HEK293T (cell line): Measurements from ENCODE around the gene NPAS3.

Experiments used
- CTCF ChIA-PET: fragments of 350-600 bp; formaldehyde crosslinking; extraction: SDS; loops from one replicate; lab custom pipeline; 2021; ENCODE audit warnings: antibody characterized with exemption, inconsistent platforms; lab: Yijun Ruan, JAX
- POLR2A ChIA-PET: fragments of 350-600 bp; formaldehyde crosslinking; extraction: SDS; loops from one replicate; lab custom pipeline; 2020; ENCODE audit warnings: antibody characterized with exemption, inconsistent platforms; lab: Yijun Ruan, JAX
- DNase-seq: peaks from one replicate; pipeline ENCODE4 v3.0.0; 2012; ENCODE audit warnings: mixed read lengths; ENCODE audit errors: extremely low spot score
- ARNT ChIP-seq: fragments of 450-650 bp; IDR thresholded peaks from 2 replicates; pipeline ENCODE4 v1.6.1; 2017; ENCODE audit warnings: mild to moderate bottlenecking
- BHLHE40 ChIP-seq: fragments of 450-650 bp; IDR thresholded peaks from 2 replicates; pipeline ENCODE4 v1.6.1; 2016; ENCODE audit warnings: mild to moderate bottlenecking, moderate library complexity, borderline replicate concordance
- CTBP1 ChIP-seq: fragments of 450-650 bp; IDR thresholded peaks from 2 replicates; pipeline ENCODE4 v1.6.1; 2016; ENCODE audit warnings: borderline replicate concordance
- ELF4 ChIP-seq: fragments of 450-650 bp; IDR thresholded peaks from 2 replicates; pipeline ENCODE4 v1.6.1; 2017; ENCODE audit warnings: antibody characterized with exemption
- FOXA1 ChIP-seq: fragments of 450-650 bp; IDR thresholded peaks from 2 replicates; pipeline ENCODE4 v1.6.1; 2016; ENCODE audit warnings: mild to moderate bottlenecking
- FOXK2 ChIP-seq: fragments of 450-650 bp; IDR thresholded peaks from 2 replicates; pipeline ENCODE4 v1.6.1; 2016; ENCODE audit warnings: mild to moderate bottlenecking
- FOXM1 ChIP-seq: fragments of 450-650 bp; IDR thresholded peaks from 2 replicates; pipeline ENCODE4 v1.6.1; 2017; ENCODE audit warnings: mild to moderate bottlenecking, borderline replicate concordance
- HDGF ChIP-seq: fragments of 450-650 bp; IDR thresholded peaks from 2 replicates; pipeline ENCODE4 v1.6.1; 2017; ENCODE audit warnings: antibody characterized with exemption, borderline replicate concordance
- L3MBTL2 ChIP-seq: fragments of 450-650 bp; conservative IDR thresholded peaks from 2 replicates; pipeline ENCODE4 v1.6.1; 2016; ENCODE audit warnings: mild to moderate bottlenecking
- LEF1 ChIP-seq: fragments of 450-650 bp; IDR thresholded peaks from 2 replicates; pipeline ENCODE4 v1.6.1; 2017; ENCODE audit warnings: mild to moderate bottlenecking, borderline replicate concordance
- NFRKB ChIP-seq: fragments of 450-650 bp; IDR thresholded peaks from 2 replicates; pipeline ENCODE4 v1.6.1; 2016; ENCODE audit warnings: mild to moderate bottlenecking, moderate library complexity
- PKNOX1 ChIP-seq: fragments of 450-650 bp; IDR thresholded peaks from 2 replicates; pipeline ENCODE4 v1.6.1; 2016
- SP1 ChIP-seq: fragments of 450-650 bp; IDR thresholded peaks from 2 replicates; pipeline ENCODE4 v1.6.1; 2017
- SUZ12 ChIP-seq: fragments of 450-650 bp; IDR thresholded peaks from 2 replicates; pipeline ENCODE4 v1.6.1; 2016; ENCODE audit warnings: mild to moderate bottlenecking
- TARDBP ChIP-seq: fragments of 450-650 bp; IDR thresholded peaks from 2 replicates; pipeline ENCODE4 v1.6.1; 2016
- ZNF384 ChIP-seq: fragments of 450-650 bp; IDR thresholded peaks from 2 replicates; pipeline ENCODE4 v1.6.1; 2016

The NPAS3 gene

GRCh38 chr14:32905013-32905412 is 33.7 kb upstream of the NPAS3 start:
- TF ChIP-seq LEF1 (no peak), ZNF384 (no peak), CTBP1 (no peak), L3MBTL2 (no peak), HDGF (no peak), PKNOX1 (no peak), TARDBP (no peak), FOXM1 (no peak), ELF4 (no peak), SUZ12 (no peak), NFRKB (no peak), BHLHE40 (no peak), FOXK2 (no peak), ARNT (no peak)
- no peak for DNase-seq
- ChIA-PET CTCF (no interaction called here), POLR2A (no interaction called here)

GRCh38 chr14:32906672-32907071 is 32.0 kb upstream of the NPAS3 start:
- ChIA-PET CTCF (interaction anchor here (1.0 kb wide), 1 partner anchor 10 kb away, joined by 4 read pairs; no protein-coding TSS in a partner anchor), POLR2A (no interaction called here)
- TF ChIP-seq LEF1, result no peak
- no peak for DNase-seq

- CTCF ChIA-PET, result interaction anchor here (1.8 kb wide), 1 partner anchor 12 kb away, joined by 4 read pairs; no protein-coding TSS in a partner anchor
- DNase-seq, result no peak
- TF ChIP-seq LEF1, result no peak
- no peak for TF ChIP-seq SP1
- TF ChIP-seq CTBP1, result no peak
- no peak for TF ChIP-seq L3MBTL2
- TF ChIP-seq FOXM1, result no peak
- no peak for TF ChIP-seq FOXK2
- no peak for TF ChIP-seq BHLHE40
- no peak for TF ChIP-seq HDGF
- TF ChIP-seq ELF4, result no peak
- TF ChIP-seq PKNOX1, result no peak
- TF ChIP-seq FOXA1, result no peak
- TF ChIP-seq ARNT, result no peak
- no peak for TF ChIP-seq SUZ12
- POLR2A ChIA-PET, result no interaction called here
Measured at GRCh38 chr14:32908196-32909084, 30.2 kb upstream of the NPAS3 start.

GRCh38 chr14:32913725-32914124 is 25.0 kb upstream of the NPAS3 start:
- DNase-seq, result no peak
- CTCF ChIA-PET, result interaction anchor here (0.8 kb wide), 1 partner anchor 428 kb away, joined by 3 read pairs; no protein-coding TSS in a partner anchor
- TF ChIP-seq FOXM1 (no peak), BHLHE40 (no peak), ARNT (no peak), PKNOX1 (no peak), ELF4 (no peak), SUZ12 (no peak), CTBP1 (no peak), L3MBTL2 (no peak), ZNF384 (no peak), FOXA1 (no peak), TARDBP (no peak), LEF1 (no peak)
- POLR2A ChIA-PET, result no interaction called here

GRCh38 chr14:32914391-32914790 is 24.3 kb upstream of the NPAS3 start:
- CTCF ChIA-PET, result no interaction called here
- POLR2A ChIA-PET, result no interaction called here
- TF ChIP-seq L3MBTL2 (no peak), PKNOX1 (no peak), ARNT (no peak), SUZ12 (no peak), SP1 (no peak), FOXK2 (no peak), TARDBP (no peak), FOXA1 (no peak), ZNF384 (no peak)
- DNase-seq, result no peak
